ENCODE data around the gene TMC1. TPM values are rescaled to one million over a fixed set of nuclear protein-coding genes. Genes with fewer than 3 reads are reported as not detected.

TMC1 gene
- total and polyA plus RNA-seq, 10 of the 15 experiments (the other 5 are each of a cell fraction or from before 2014, with no cell fraction given) = 0.06 to 0.94 (median 0.40) TPM; not detected in 1

DNA sequence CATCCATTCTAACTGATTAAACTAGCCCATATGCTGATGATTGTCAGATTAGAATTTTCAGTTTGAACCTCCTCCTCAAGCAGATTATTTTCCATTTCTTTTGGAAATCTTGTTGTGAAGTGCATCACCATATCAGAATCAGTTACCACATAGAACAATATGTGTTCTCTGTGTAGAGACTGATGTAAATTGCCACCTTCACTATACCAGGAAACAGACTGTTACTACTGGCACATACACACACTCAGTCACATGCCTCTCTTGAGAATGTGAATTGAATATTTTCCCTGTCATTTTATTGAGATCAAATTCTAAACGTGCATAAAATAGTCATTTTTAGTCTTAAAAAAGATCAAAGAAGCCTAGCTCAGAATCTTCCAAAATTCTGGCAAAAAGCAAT is 270.0 kb downstream of the TMC1 start:
- intact Hi-C loops (cut with micrococcal nuclease; ENCODE audit: unreplicated experiment) = no loop called here
- H4K20me1 ChIP-seq (ENCODE audit: control insufficient read depth, insufficient read depth) = no peaks in the 10 kb centered on the region
- H3K36me3 ChIP-seq (ENCODE audit: control insufficient read depth in 2 of 2, insufficient read depth in 2 of 2, low read length in 1 of 2) = no peaks in the 10 kb centered on the region
- no peak overlapping the region for H2AFZ ChIP-seq (ENCODE audit: control insufficient read depth, low read depth, low read length)
- FAIRE-seq = no peak
- ATAC-seq = no peak
- in situ Hi-C loops (cut with MboI) = no loop called here
- WGBS (ENCODE audit: insufficient coverage, insufficient replicate concordance, low lambda C conversion rate, missing lambda C conversion rate) = 5% methylated on average over 1 of the region's 1 CpG
- no peak for TF ChIP-seq GABPA (IDR thresholded peaks at IDR 0.05; ENCODE audit: low read depth)
- TF ChIP-seq FOXK2 (IDR thresholded peaks at IDR 0.05) = no peak
- no peak for TF ChIP-seq NFYB (IDR thresholded peaks at IDR 0.05; ENCODE audit: insufficient read depth, low read depth, low read length)
- no peak for TF ChIP-seq NBN (IDR thresholded peaks at IDR 0.05)
- TF ChIP-seq CEBPB (IDR thresholded peaks at IDR 0.05; ENCODE audit: borderline replicate concordance in 1 of 2, low read depth in 2 of 2, low read length in 2 of 2) = no peak
- TF ChIP-seq, protein P1, sequence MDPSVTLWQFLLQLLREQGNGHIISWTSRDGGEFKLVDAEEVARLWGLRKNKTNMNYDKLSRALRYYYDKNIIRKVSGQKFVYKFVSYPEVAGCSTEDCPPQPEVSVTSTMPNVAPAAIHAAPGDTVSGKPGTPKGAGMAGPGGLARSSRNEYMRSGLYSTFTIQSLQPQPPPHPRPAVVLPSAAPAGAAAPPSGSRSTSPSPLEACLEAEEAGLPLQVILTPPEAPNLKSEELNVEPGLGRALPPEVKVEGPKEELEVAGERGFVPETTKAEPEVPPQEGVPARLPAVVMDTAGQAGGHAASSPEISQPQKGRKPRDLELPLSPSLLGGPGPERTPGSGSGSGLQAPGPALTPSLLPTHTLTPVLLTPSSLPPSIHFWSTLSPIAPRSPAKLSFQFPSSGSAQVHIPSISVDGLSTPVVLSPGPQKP (IDR thresholded peaks at IDR 0.05; ENCODE audit: low read depth, low read length) = no peak
- no peak for TF ChIP-seq MTA3 (IDR thresholded peaks at IDR 0.05; ENCODE audit: borderline replicate concordance, low read length)
- TF ChIP-seq, protein P2, sequence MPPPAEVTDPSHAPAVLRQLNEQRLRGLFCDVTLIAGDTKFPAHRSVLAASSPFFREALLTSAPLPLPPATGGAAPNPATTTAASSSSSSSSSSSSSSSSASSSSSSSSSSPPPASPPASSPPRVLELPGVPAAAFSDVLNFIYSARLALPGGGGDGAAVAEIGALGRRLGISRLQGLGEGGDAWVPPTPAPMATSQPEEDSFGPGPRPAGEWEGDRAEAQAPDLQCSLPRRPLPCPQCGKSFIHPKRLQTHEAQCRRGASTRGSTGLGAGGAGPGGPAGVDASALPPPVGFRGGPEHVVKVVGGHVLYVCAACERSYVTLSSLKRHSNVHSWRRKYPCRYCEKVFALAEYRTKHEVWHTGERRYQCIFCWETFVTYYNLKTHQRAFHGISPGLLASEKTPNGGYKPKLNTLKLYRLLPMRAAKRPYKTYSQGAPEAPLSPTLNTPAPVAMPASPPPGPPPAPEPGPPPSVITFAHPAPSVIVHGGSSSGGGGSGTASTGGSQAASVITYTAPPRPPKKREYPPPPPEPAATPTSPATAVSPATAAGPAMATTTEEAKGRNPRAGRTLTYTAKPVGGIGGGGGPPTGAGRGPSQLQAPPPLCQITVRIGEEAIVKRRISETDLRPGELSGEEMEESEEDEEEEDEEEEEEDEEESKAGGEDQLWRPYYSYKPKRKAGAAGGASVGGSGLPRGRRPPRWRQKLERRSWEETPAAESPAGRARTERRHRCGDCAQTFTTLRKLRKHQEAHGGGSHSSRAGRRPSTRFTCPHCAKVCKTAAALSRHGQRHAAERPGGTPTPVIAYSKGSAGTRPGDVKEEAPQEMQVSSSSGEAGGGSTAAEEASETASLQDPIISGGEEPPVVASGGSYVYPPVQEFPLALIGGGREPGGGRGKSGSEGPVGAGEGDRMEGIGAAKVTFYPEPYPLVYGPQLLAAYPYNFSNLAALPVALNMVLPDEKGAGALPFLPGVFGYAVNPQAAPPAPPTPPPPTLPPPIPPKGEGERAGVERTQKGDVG (CRISPR knock-in tag; IDR thresholded peaks at IDR 0.05) = no peak
- TF ChIP-seq, protein P3, sequence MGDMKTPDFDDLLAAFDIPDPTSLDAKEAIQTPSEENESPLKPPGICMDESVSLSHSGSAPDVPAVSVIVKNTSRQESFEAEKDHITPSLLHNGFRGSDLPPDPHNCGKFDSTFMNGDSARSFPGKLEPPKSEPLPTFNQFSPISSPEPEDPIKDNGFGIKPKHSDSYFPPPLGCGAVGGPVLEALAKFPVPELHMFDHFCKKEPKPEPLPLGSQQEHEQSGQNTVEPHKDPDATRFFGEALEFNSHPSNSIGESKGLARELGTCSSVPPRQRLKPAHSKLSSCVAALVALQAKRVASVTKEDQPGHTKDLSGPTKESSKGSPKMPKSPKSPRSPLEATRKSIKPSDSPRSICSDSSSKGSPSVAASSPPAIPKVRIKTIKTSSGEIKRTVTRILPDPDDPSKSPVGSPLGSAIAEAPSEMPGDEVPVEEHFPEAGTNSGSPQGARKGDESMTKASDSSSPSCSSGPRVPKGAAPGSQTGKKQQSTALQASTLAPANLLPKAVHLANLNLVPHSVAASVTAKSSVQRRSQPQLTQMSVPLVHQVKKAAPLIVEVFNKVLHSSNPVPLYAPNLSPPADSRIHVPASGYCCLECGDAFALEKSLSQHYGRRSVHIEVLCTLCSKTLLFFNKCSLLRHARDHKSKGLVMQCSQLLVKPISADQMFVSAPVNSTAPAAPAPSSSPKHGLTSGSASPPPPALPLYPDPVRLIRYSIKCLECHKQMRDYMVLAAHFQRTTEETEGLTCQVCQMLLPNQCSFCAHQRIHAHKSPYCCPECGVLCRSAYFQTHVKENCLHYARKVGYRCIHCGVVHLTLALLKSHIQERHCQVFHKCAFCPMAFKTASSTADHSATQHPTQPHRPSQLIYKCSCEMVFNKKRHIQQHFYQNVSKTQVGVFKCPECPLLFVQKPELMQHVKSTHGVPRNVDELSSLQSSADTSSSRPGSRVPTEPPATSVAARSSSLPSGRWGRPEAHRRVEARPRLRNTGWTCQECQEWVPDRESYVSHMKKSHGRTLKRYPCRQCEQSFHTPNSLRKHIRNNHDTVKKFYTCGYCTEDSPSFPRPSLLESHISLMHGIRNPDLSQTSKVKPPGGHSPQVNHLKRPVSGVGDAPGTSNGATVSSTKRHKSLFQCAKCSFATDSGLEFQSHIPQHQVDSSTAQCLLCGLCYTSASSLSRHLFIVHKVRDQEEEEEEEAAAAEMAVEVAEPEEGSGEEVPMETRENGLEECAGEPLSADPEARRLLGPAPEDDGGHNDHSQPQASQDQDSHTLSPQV (IDR thresholded peaks at IDR 0.05) = no peak
- TF ChIP-seq, protein P4, sequence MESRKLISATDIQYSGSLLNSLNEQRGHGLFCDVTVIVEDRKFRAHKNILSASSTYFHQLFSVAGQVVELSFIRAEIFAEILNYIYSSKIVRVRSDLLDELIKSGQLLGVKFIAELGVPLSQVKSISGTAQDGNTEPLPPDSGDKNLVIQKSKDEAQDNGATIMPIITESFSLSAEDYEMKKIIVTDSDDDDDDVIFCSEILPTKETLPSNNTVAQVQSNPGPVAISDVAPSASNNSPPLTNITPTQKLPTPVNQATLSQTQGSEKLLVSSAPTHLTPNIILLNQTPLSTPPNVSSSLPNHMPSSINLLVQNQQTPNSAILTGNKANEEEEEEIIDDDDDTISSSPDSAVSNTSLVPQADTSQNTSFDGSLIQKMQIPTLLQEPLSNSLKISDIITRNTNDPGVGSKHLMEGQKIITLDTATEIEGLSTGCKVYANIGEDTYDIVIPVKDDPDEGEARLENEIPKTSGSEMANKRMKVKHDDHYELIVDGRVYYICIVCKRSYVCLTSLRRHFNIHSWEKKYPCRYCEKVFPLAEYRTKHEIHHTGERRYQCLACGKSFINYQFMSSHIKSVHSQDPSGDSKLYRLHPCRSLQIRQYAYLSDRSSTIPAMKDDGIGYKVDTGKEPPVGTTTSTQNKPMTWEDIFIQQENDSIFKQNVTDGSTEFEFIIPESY (IDR thresholded peaks at IDR 0.05) = no peak
- TF ChIP-seq ATF7 (IDR thresholded peaks at IDR 0.05; ENCODE audit: low read depth) = no peak
- no peak for TF ChIP-seq POU2F2 (IDR thresholded peaks at IDR 0.05; ENCODE audit: borderline replicate concordance, low read depth, low read length)
- no peak for TF ChIP-seq ZNF274 (IDR thresholded peaks at IDR 0.05; ENCODE audit: insufficient read depth, insufficient read length)
- BruUV-seq (replicated peaks) = no TSS peak
- no peaks in the 10 kb centered on the region for H3K9me3 ChIP-seq (replicated peaks; ENCODE audit: control insufficient read depth, insufficient read depth, low read length)
- SMC1A ChIA-PET (ENCODE audit: uncharacterized antibody, unreplicated experiment) = no interaction called here
- H3K4me2 ChIP-seq (ENCODE audit: control insufficient read depth, insufficient read depth) = no peak overlapping the region
- no peaks in the 10 kb centered on the region for H3K79me2 ChIP-seq (ENCODE audit: control insufficient read depth, insufficient read depth, low read length)
- H3K27ac ChIP-seq (ENCODE audit: control insufficient read depth, insufficient read depth) = no peak overlapping the region
- H3K4me1 ChIP-seq (ENCODE audit: control insufficient read depth, insufficient read depth, low read length) = no peaks in the 10 kb centered on the region
- H3K4me3 ChIP-seq = no peak overlapping the region
- DNase-seq (ENCODE audit: low read depth, low spot score) = no peak
- H3K9ac ChIP-seq (ENCODE audit: control insufficient read depth, insufficient read depth, low read length) = no peak overlapping the region
- POLR2A ChIA-PET = no interaction called here
- CTCF ChIA-PET = no interaction called here
- no peaks in the 10 kb centered on the region for H3K27me3 ChIP-seq (replicated peaks in 1 of 2; ENCODE audit: control insufficient read depth in 2 of 2, insufficient read depth in 2 of 2, low read length in 1 of 2)
- RAD21 ChIA-PET (ENCODE audit: unreplicated experiment) = no interaction called here

Measured in GM12878 (cell line).